CD4-positive, alpha-beta memory T cell (primary cell): ENCODE data around the gene PTPRM. TPM values are rescaled to one million over a fixed set of nuclear protein-coding genes. Genes with fewer than 3 reads are reported as not detected.

Experiments
- CTCF ChIA-PET: fragments of 350-600 bp; sonication (Branson Sonifier 250); formaldehyde crosslinking; loops from one replicate; lab custom pipeline; 2021; ENCODE audit warnings: inconsistent platforms; ENCODE audit not compliant: partially characterized antibody; lab: Charles Lee
- POLR2A ChIA-PET: fragments of 350-600 bp; sonication (Branson Sonifier 250); formaldehyde crosslinking; loops from one replicate; lab custom pipeline; 2021; ENCODE audit not compliant: partially characterized antibody; lab: Charles Lee
- DNase-seq, 5 donors: peaks; one replicate each; pipeline versions ENCODE4 v3.0.0 to v3.0.0-alpha.2; 2020 to 2022; ENCODE audit warnings: mixed read lengths in 1 of 5
- H3K27ac ChIP-seq: one replicate; pipeline ENCODE4 v1.7.0; 2013; ENCODE audit warnings: low read depth, low read length
- H3K27me3 ChIP-seq: 2 replicates; pipeline ENCODE4 v1.7.0; 2013; ENCODE audit warnings: mild to moderate bottlenecking, low read length, moderate library complexity; ENCODE audit not compliant: insufficient read depth
- H3K36me3 ChIP-seq: 2 replicates; pipeline ENCODE4 v1.7.0; 2013; ENCODE audit warnings: mild to moderate bottlenecking, low read length, moderate library complexity; ENCODE audit not compliant: insufficient read depth
- H3K4me1 ChIP-seq: 2 replicates; pipeline ENCODE4 v1.7.0; 2013; ENCODE audit warnings: mild to moderate bottlenecking, low read length, moderate library complexity; ENCODE audit not compliant: insufficient read depth
- H3K4me3 ChIP-seq, 2 donors: one replicate each; pipeline ENCODE4 v1.7.0; 2013; ENCODE audit warnings: low read length in 2 of 2, mild to moderate bottlenecking in 1 of 2
- H3K9me3 ChIP-seq, 2 donors: one replicate each; pipeline ENCODE4 v1.7.0; 2013; ENCODE audit warnings: low read length in 2 of 2, control low read depth in 1 of 2; ENCODE audit not compliant: control insufficient read depth in 1 of 2
- H3K27ac Mint-ChIP-seq, 7 donors: one replicate each; pipeline ENCODE4 v1.8.0; 2020 to 2021; ENCODE audit warnings: mixed read lengths in 7 of 7, mild to moderate bottlenecking in 6 of 7, inconsistent platforms in 3 of 7, moderate library complexity in 3 of 7
- H3K27me3 Mint-ChIP-seq, 2 donors: one replicate each; pipeline ENCODE4 v1.8.0; 2020 to 2021; ENCODE audit warnings: mixed read lengths in 2 of 2
- H3K36me3 Mint-ChIP-seq, 2 donors: one replicate each; pipeline ENCODE4 v1.8.0; 2020 to 2021; ENCODE audit warnings: mixed read lengths in 2 of 2, inconsistent platforms in 1 of 2, mild to moderate bottlenecking in 1 of 2
- H3K4me1 Mint-ChIP-seq, 4 donors: one replicate each; pipeline ENCODE4 v1.8.0; 2020 to 2021; ENCODE audit warnings: mixed read lengths in 4 of 4, mild to moderate bottlenecking in 1 of 4
- H3K4me3 Mint-ChIP-seq, 8 donors: one replicate each; pipeline ENCODE4 v1.8.0; 2020 to 2021; ENCODE audit warnings: mixed read lengths in 8 of 8, mild to moderate bottlenecking in 7 of 8, moderate library complexity in 6 of 8, inconsistent platforms in 3 of 8
- H3K9me3 Mint-ChIP-seq, 8 donors: one replicate each; pipeline ENCODE4 v1.8.0; 2020 to 2021; ENCODE audit warnings: mixed read lengths in 8 of 8, mild to moderate bottlenecking in 5 of 8, inconsistent platforms in 3 of 8, moderate library complexity in 1 of 8
- intact Hi-C: fragments of 100-400 bp; cut with micrococcal nuclease; formaldehyde crosslinking; loops from one replicate; pipeline ENCODE4 v1.15.1; 2023
- polyA plus RNA-seq, 2 donors: library from polyadenylated mRNA; unstranded; fragments of 300-500 nt; fragmentation: Illumina TruSeq; gene quantifications; one replicate each; pipeline ENCODE4 v1.2.3, GENCODE V29; 2021
- total RNA-seq, 2 experiments: library from RNA; stranded (reverse); gene quantifications; one replicate each; pipeline ENCODE4 v1.2.3, GENCODE V29; 2021

PTPRM gene
- total and polyA plus RNA-seq, 4 experiments from 2014 or later, result 6.7 to 20.1 (median 12.9) TPM

DNA sequence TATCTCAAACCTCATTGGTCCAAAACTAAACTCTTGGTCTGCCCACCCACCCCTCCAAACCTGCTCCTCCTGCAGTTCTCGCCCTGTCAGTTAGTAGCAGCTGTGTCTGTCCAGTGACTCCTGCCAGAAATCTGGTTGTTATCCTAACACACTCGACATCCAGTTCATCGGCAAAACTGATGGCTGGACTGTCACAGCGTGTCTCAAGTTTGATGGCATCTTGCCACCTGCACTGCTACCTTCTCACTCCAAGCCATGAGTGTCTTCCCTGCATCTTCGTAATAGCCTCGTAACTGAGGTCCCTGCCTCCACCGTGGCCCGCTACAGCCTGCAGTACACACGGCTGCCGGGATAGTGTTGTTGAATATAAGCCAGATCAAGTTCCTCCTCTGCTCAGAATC lies 572.0 kb downstream of the PTPRM start:
- Histone ChIP-seq H3K9me3 (no peaks in the 10 kb centered on the region), H3K4me3 (no peak overlapping the region), H3K27ac (no peak overlapping the region), H3K4me1 (no peaks in the 10 kb centered on the region), H3K27me3 (no peaks in the 10 kb centered on the region), H3K36me3 (no peaks in the 10 kb centered on the region)
- H3K9me3 Mint-ChIP-seq, result peaks cover 0 to 2% (median under 1%) of the 10 kb centered on the region in 8 donors
- no peak for DNase-seq
- no peaks in the 10 kb centered on the region for H3K4me1 Mint-ChIP-seq
- H3K27me3 Mint-ChIP-seq, result no peaks in the 10 kb centered on the region
- ChIA-PET CTCF (no interaction called here), POLR2A (no interaction called here)
- H3K4me3 Mint-ChIP-seq, result no peak overlapping the region
- no peak overlapping the region for H3K27ac Mint-ChIP-seq
- peaks cover 4 to 6% of the 10 kb centered on the region in 2 donors for H3K36me3 Mint-ChIP-seq
- intact Hi-C loops, result no loop called here

DNA sequence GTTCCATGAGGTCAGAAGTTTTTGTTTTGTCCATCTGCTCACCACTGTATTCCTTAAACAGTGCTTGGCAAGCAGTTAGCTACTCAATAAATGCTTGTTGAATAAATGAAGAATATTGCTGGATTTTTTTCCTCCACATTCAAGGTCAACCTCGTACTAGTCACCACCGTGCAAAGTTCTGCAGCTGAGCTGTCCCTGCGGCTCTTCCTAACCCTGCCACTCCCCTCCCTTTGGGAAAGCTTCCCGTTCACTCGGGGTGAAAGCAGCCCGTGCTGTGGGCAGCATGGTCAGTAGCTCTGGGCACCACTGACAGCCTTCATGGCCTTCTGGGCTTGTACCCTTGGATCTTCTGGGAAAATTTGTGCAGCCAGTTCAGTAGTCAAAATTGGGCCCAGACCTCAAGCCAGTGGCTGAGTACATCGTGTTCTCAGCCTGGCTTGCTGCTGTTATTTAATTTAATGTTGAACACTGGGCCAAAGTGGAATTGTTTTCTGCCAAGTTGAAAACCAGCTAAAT lies 572.8 kb downstream of the PTPRM start:
- Histone ChIP-seq H3K4me1 (no peaks in the 10 kb centered on the region), H3K27me3 (no peaks in the 10 kb centered on the region), H3K36me3 (no peaks in the 10 kb centered on the region), H3K9me3 (no peaks in the 10 kb centered on the region), H3K27ac (no peak overlapping the region), H3K4me3 (no peak overlapping the region)
- no peak overlapping the region for H3K4me3 Mint-ChIP-seq
- intact Hi-C loops, result no loop called here
- peaks cover 9 to 10% of the 10 kb centered on the region in 2 donors for H3K36me3 Mint-ChIP-seq
- ChIA-PET CTCF (no interaction called here), POLR2A (no interaction called here)
- H3K9me3 Mint-ChIP-seq, result peaks cover 0 to 5% (median 3%) of the 10 kb centered on the region in 8 donors
- H3K27me3 Mint-ChIP-seq, result no peaks in the 10 kb centered on the region
- DNase-seq, result no peak
- no peak overlapping the region for H3K27ac Mint-ChIP-seq
- H3K4me1 Mint-ChIP-seq, result no peaks in the 10 kb centered on the region

DNA sequence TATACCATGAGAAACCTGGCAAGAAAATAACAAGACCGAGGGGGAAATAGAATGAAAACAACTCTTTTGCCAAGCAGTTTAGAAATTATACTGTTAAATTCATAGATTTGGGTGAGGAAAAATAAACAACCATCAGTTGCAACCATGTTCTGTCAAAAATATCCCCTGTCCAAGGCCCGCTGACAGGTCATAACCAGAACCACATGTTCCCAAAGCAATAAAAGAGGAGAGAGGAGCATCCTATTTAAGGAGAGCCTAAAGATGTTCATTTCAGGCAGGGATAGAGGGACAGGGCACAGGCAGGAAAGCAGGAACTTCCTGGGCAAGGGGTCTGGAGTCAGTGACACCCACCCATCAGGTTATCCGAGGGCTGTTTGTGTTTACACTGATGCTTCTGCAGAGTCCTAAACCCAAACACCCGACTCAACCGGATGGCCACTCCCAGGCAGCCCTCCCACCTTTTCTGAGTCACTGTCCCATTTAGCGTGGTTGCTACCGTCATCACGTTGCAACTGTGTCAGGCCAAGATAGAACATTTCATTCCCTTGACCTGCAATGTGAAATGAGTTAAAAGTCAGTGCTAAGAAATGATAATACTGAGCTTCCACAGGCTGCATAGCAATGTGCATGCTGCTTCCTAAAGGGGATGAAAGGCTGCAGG lies 573.9 kb downstream of the PTPRM start:
- no peak for DNase-seq
- no peaks in the 10 kb centered on the region for H3K4me1 Mint-ChIP-seq
- H3K9me3 Mint-ChIP-seq, result peaks cover 0 to 6% (median 4%) of the 10 kb centered on the region in 8 donors
- no peak overlapping the region for H3K4me3 Mint-ChIP-seq
- Histone ChIP-seq H3K4me3 (no peak overlapping the region), H3K27ac (no peak overlapping the region), H3K36me3 (no peaks in the 10 kb centered on the region), H3K9me3 (no peaks in the 10 kb centered on the region), H3K27me3 (no peaks in the 10 kb centered on the region), H3K4me1 (no peaks in the 10 kb centered on the region)
- H3K27me3 Mint-ChIP-seq, result no peaks in the 10 kb centered on the region
- H3K36me3 Mint-ChIP-seq, result peaks cover 9 to 10% of the 10 kb centered on the region in 2 donors
- intact Hi-C loops, result no loop called here
- ChIA-PET CTCF (no interaction called here), POLR2A (no interaction called here)
- peak overlapping the region in 1 of 7 donors; percentile 23 for H3K27ac Mint-ChIP-seq

DNA sequence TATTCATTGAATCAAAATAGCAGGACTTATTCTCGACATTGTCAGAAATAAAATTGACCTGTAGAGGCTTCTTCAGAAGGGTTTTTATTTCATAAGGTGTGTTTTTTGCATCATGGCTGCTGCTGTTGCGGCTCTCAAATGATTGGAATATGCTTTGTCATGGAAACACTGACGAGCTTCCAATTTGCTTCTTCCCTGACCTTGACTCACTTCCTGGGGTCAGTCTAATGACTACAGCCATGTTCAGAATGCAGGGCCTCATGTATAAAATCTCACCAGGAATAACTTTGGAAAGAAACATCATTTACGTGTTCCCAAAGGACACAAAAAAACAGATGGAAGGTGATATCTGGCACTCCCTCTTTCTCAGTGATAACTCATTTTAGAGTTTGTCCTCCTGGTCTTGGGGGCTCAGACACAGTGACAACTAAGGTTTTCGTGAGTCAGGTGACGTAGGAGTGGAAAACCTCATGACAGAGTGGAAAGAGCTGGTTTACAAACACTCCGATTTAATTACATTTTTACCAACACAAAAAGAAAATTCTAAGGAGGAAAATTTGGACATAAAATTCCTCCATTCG lies 575.1 kb downstream of the PTPRM start:
- POLR2A ChIA-PET, result no interaction called here
- Histone ChIP-seq H3K27me3 (no peaks in the 10 kb centered on the region), H3K4me1 (no peaks in the 10 kb centered on the region), H3K27ac (no peak overlapping the region), H3K4me3 (no peak overlapping the region), H3K9me3 (no peaks in the 10 kb centered on the region), H3K36me3 (no peaks in the 10 kb centered on the region)
- intact Hi-C loops, result no loop called here
- Mint-ChIP-seq H3K9me3 (peaks cover 0 to 10% (median 4%) of the 10 kb centered on the region in 8 donors), H3K27me3 (no peaks in the 10 kb centered on the region), H3K4me1 (peaks cover 0 to 3% (median 0%) of the 10 kb centered on the region in 4 donors), H3K36me3 (peaks cover 9 to 13% of the 10 kb centered on the region in 2 donors), H3K27ac (no peak overlapping the region), H3K4me3 (no peak overlapping the region)
- no peak for DNase-seq
- CTCF ChIA-PET, result interaction anchor here (0.6 kb wide), 1 partner anchor 9 kb away, joined by 3 read pairs; no protein-coding TSS in a partner anchor

DNA sequence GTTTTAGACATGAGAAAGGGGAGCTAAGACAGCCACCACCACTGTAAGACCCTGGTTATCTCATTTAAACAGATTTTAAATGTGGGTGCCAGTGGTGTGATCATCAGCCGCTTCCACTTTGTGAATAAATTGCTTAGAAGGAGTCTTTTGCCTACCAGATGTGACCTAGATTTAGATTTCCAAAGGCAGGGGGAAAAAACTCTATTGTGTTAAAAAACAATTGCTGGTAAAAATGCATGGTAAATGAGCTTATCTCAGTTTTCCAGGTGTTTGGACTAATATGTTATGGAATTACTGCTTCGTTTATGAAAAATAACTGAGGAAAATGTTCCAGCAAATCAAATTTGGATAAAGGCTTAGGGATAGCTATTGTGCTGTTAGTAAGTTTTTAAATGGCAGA lies 575.8 kb downstream of the PTPRM start:
- no peaks in the 10 kb centered on the region for H3K4me1 ChIP-seq
- no peak for DNase-seq
- no peaks in the 10 kb centered on the region for H3K27me3 ChIP-seq
- no peak overlapping the region for H3K27ac Mint-ChIP-seq
- no peaks in the 10 kb centered on the region for H3K36me3 ChIP-seq
- H3K9me3 ChIP-seq, result no peaks in the 10 kb centered on the region
- no peak overlapping the region for H3K27ac ChIP-seq
- no peak overlapping the region for H3K4me3 ChIP-seq
- ChIA-PET POLR2A (no interaction called here), CTCF (no interaction called here)
- intact Hi-C loops, result no loop called here
- H3K4me1 Mint-ChIP-seq, result peaks cover 0 to 8% (median 0%) of the 10 kb centered on the region in 4 donors
- peaks cover 14 to 15% of the 10 kb centered on the region in 2 donors for H3K36me3 Mint-ChIP-seq
- H3K9me3 Mint-ChIP-seq, result peaks cover 0 to 12% (median 4%) of the 10 kb centered on the region in 8 donors
- H3K27me3 Mint-ChIP-seq, result no peaks in the 10 kb centered on the region
- no peak overlapping the region for H3K4me3 Mint-ChIP-seq

DNA sequence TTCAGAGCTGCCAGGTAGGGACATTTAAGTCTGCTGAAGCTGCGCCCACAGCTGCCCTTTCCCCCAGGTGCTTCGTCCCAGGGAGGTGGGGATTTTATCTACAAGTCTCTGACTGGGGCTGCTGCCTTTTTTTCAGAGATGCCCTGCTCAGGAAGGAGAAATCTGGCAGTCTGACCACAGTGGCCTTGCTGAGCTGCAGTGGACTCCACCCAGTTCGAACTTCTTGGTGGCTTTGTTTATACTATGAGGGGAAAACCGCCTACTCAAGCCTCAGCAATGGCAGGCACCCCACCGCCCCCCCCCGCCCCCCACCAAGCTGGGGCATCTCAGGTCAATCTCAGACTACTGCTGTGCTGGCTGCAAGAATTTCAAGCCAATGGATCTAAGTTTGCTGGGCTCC lies 584.1 kb downstream of the PTPRM start:
- no peak overlapping the region for H3K4me3 ChIP-seq
- intact Hi-C loops, result no loop called here
- Mint-ChIP-seq H3K27ac (no peak overlapping the region), H3K27me3 (no peaks in the 10 kb centered on the region), H3K4me3 (no peak overlapping the region), H3K4me1 (peaks cover 0 to 8% (median 1%) of the 10 kb centered on the region in 4 donors), H3K9me3 (peaks cover 0 to 11% (median 0%) of the 10 kb centered on the region in 8 donors), H3K36me3 (peaks cover 8 to 11% of the 10 kb centered on the region in 2 donors)
- ChIA-PET POLR2A (no interaction called here), CTCF (interaction anchor here (0.7 kb wide), 1 partner anchor 9 kb away, joined by 3 read pairs; no protein-coding TSS in a partner anchor)
- no peaks in the 10 kb centered on the region for H3K9me3 ChIP-seq
- DNase-seq, result no peak
- no peaks in the 10 kb centered on the region for H3K36me3 ChIP-seq
- no peak overlapping the region for H3K27ac ChIP-seq
- no peaks in the 10 kb centered on the region for H3K4me1 ChIP-seq
- H3K27me3 ChIP-seq, result no peaks in the 10 kb centered on the region

DNA sequence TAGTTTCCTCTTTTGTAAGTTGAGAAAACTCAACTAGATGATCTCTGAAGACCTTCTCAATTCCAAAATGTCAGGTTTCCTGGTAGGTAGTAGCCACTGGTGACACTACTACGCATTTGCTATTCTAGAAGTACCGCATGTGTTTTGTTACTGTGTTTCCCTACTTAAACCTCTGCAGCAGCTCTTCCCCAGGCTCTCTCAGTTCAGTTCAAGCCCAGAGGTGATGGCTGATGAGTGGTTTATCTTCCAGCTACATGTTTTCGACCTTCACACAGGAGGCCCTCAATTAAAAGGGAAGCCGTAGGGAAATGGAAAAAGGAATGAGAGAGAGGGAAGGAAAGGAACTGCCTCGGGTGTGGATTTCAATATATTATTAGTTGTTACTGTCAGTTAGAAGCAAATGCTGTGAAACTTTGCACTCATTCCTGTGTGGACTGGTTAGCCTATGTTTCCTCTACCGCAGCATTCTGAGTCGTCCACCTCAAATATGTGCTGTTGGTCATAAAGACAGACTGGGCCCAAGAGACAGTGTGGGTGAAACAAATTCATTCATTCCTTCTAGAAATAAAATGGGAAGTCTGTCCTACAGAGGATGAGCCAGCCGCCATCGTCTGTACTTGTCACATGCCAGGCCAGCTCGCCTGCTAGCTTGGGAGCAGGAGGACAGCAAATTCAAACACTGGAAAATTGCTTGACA lies 586.9 kb downstream of the PTPRM start:
- H3K36me3 ChIP-seq, result no peaks in the 10 kb centered on the region
- H3K4me3 ChIP-seq, result no peak overlapping the region
- H3K4me1 ChIP-seq, result no peaks in the 10 kb centered on the region
- intact Hi-C loops, result no loop called here
- no peak for DNase-seq
- H3K27ac ChIP-seq, result no peak overlapping the region
- ChIA-PET CTCF (no interaction called here), POLR2A (no interaction called here)
- no peaks in the 10 kb centered on the region for H3K9me3 ChIP-seq
- Mint-ChIP-seq H3K36me3 (peaks cover 3 to 6% of the 10 kb centered on the region in 2 donors), H3K9me3 (peaks cover 0 to 8% (median 4%) of the 10 kb centered on the region in 8 donors), H3K27me3 (no peaks in the 10 kb centered on the region), H3K27ac (no peak overlapping the region), H3K4me1 (peaks cover 0 to 2% (median 0%) of the 10 kb centered on the region in 4 donors), H3K4me3 (no peak overlapping the region)
- no peaks in the 10 kb centered on the region for H3K27me3 ChIP-seq
